HepG2 (cell line): ENCODE measurements around the gene GDPD5. TPM values are rescaled to one million over a fixed set of nuclear protein-coding genes. Genes with fewer than 3 reads are reported as not detected.

Experiments
- ARHGAP35 ChIP-seq: sonication (generic); formaldehyde crosslinking; IDR thresholded peaks from 2 replicates; pipeline ENCODE4 v1.9.0; 2022; ENCODE audit warnings: mild to moderate bottlenecking, inconsistent platforms, moderate library complexity, missing genetic modification reagents, borderline replicate concordance
- HOXA7 ChIP-seq: sonication (generic); formaldehyde crosslinking; IDR thresholded peaks from 2 replicates; pipeline ENCODE4 v1.8.1; 2022; ENCODE audit warnings: mild to moderate bottlenecking, missing genetic modification reagents, moderate library complexity
- KAT7 ChIP-seq: IDR thresholded peaks from 2 replicates; pipeline ENCODE4 v1.6.1; 2018; ENCODE audit warnings: borderline replicate concordance, missing compliant biosample characterization
- KDM6A ChIP-seq: IDR thresholded peaks from 2 replicates; pipeline ENCODE4 v1.6.1; 2016; ENCODE audit warnings: low read depth
- KLF15 ChIP-seq: sonication (generic); formaldehyde crosslinking; IDR thresholded peaks from 2 replicates; pipeline ENCODE4 v1.8.1; 2023; ENCODE audit warnings: borderline replicate concordance, mild to moderate bottlenecking, inconsistent platforms, missing genetic modification reagents, mixed read lengths
- MIXL1 ChIP-seq: IDR thresholded peaks from 2 replicates; pipeline ENCODE4 v1.6.1; 2016
- MYC ChIP-seq: sonication (generic); formaldehyde crosslinking; IDR thresholded peaks from 2 replicates; pipeline ENCODE4 v1.9.0; 2021; ENCODE audit warnings: missing genetic modification reagents, borderline replicate concordance
- PRMT3 ChIP-seq: sonication (generic); formaldehyde crosslinking; IDR thresholded peaks from 2 replicates; pipeline ENCODE4 v1.8.1; 2022; ENCODE audit warnings: low read depth, mild to moderate bottlenecking, moderate library complexity, missing genetic modification reagents, borderline replicate concordance
- RERE ChIP-seq: IDR thresholded peaks from 2 replicates; pipeline ENCODE4 v1.6.1; 2016; ENCODE audit warnings: low read depth, missing genetic modification reagents, missing compliant biosample characterization
- SALL1 ChIP-seq: sonication (generic); formaldehyde crosslinking; IDR thresholded peaks from 2 replicates; pipeline ENCODE4 v1.8.0; 2022; ENCODE audit warnings: mild to moderate bottlenecking, missing genetic modification reagents
- SALL2 ChIP-seq: sonication (generic); formaldehyde crosslinking; IDR thresholded peaks from 2 replicates; pipeline ENCODE4 v1.8.1; 2023; ENCODE audit warnings: mild to moderate bottlenecking, missing genetic modification reagents, inconsistent platforms
- SSRP1 ChIP-seq: IDR thresholded peaks from 2 replicates; pipeline ENCODE4 v1.6.1; 2016; ENCODE audit warnings: control low read depth
- U2AF1 ChIP-seq: fragments of 200-400 bp; formaldehyde crosslinking; optimal IDR thresholded peaks from 2 replicates; pipeline ENCODE3; 2017; ENCODE audit warnings: mild to moderate bottlenecking, low read depth, low read length
- ZBTB7A ChIP-seq: sonication (generic); formaldehyde crosslinking; IDR thresholded peaks from 2 replicates; pipeline ENCODE4 v1.8.0; 2022; ENCODE audit warnings: mild to moderate bottlenecking, missing genetic modification reagents
- ZFX ChIP-seq: sonication (generic); formaldehyde crosslinking; IDR thresholded peaks from 2 replicates; pipeline ENCODE4 v1.4.0; 2020; ENCODE audit warnings: mild to moderate bottlenecking, low read depth, missing genetic modification reagents, moderate library complexity
- ZNF484 ChIP-seq: sonication (generic); formaldehyde crosslinking; IDR thresholded peaks from 2 replicates; pipeline ENCODE4 v1.5.1; 2020; ENCODE audit warnings: mild to moderate bottlenecking, low read depth, missing genetic modification reagents, borderline replicate concordance
- ZNF678 ChIP-seq: sonication (generic); formaldehyde crosslinking; IDR thresholded peaks from 2 replicates; pipeline ENCODE4 v1.4.0; 2020; ENCODE audit warnings: mild to moderate bottlenecking, missing genetic modification reagents
- ZNF687 ChIP-seq: sonication (generic); formaldehyde crosslinking; IDR thresholded peaks from 2 replicates; pipeline ENCODE4 v1.5.1; 2020; ENCODE audit warnings: mild to moderate bottlenecking, missing genetic modification reagents, moderate library complexity
- ZNF704 ChIP-seq: sonication (generic); formaldehyde crosslinking; IDR thresholded peaks from 2 replicates; pipeline ENCODE4 v1.8.1; 2023; ENCODE audit warnings: mild to moderate bottlenecking, inconsistent platforms, moderate library complexity, missing genetic modification reagents, borderline replicate concordance
- polyA plus RNA-seq, 8 experiments: library from polyadenylated mRNA; depleted of rRNA in 3 of 8; stranded (reverse) in 7 of 8; unstranded in 1 of 8; fragments of >200 nt; fragmentation: Illumina TruSeq in 4 of 8; extraction: Trizol in 4 of 8; gene quantifications; 2 replicates each; pipeline versions ENCODE4 v1.2.1 to v1.2.3, GENCODE V29; 2011 to 2016; ENCODE audit warnings: low read depth in 4 of 8, missing spikeins in 1 of 8, mixed read lengths in 1 of 8; ENCODE audit not compliant: insufficient read depth in 1 of 8
- total RNA-seq, 5 experiments: library from RNA; depleted of rRNA; stranded (reverse); fragments of >200 nt; fragmentation: Illumina TruSeq; extraction: Trizol; gene quantifications; 2 replicates each; pipeline ENCODE4 v1.2.3, GENCODE V29; 2016; ENCODE audit warnings: low read depth in 1 of 5

The GDPD5 gene
- total and polyA plus RNA-seq, 2 of the 13 experiments (the other 11 are each of a cell fraction or from before 2014, with no cell fraction given), result 55.0 to 67.5 TPM

- TF ChIP-seq RERE (CRISPR knock-in tag) (no peak), ZNF484 (CRISPR knock-in tag) (no peak), PRMT3 (CRISPR knock-in tag) (no peak), MYC (CRISPR knock-in tag) (peak; percentile 34; the same call in 1 of the 2 replicates), MIXL1 (no peak), ZFX (CRISPR knock-in tag) (peak; percentile 80), KDM6A (CRISPR knock-in tag) (no peak), ARHGAP35 (CRISPR knock-in tag) (no peak), ZBTB7A (CRISPR knock-in tag) (0 out of 2 replicates have a peak, but pooled peaks have one; percentile 23), HOXA7 (CRISPR knock-in tag) (no peak), SSRP1 (CRISPR knock-in tag) (no peak), ZNF687 (CRISPR knock-in tag) (peak; percentile 86), ZNF678 (CRISPR knock-in tag) (no peak), SALL2 (no peak), U2AF1 (peak; percentile 54), SALL1 (CRISPR knock-in tag) (no peak; the same call in 1 of the 2 replicates), ZNF704 (CRISPR knock-in tag) (0 out of 2 replicates have a peak, but pooled peaks have one; percentile 7), KLF15 (CRISPR knock-in tag) (no peak), KAT7 (CRISPR knock-in tag) (no peak)
Observed at GRCh38 chr11:75563978-75564552, 38.3 kb upstream of the GDPD5 start (continued).
